GM12892 (cell line): ENCODE results near the gene TM9SF2.

Experiments
- POLR2A ChIP-seq: IDR thresholded peaks from 2 replicates; pipeline ENCODE4 v1.6.1; 2011; ENCODE audit warnings: low read depth, low read length, control low read depth
- POLR2AphosphoS5 ChIP-seq: IDR thresholded peaks from 2 replicates; pipeline ENCODE4 v1.6.1; 2011; ENCODE audit warnings: low read depth, low read length, control low read depth
- TAF1 ChIP-seq: IDR thresholded peaks from 2 replicates; pipeline ENCODE4 v1.6.1; 2011; ENCODE audit warnings: low read depth, mild to moderate bottlenecking, control low read depth, low read length, borderline replicate concordance

GRCh38 chr13:99500839-99501183, 461 bp upstream of the TM9SF2 start:
- TF ChIP-seq POLR2AphosphoS5 (no peak), POLR2A (no peak), TAF1 (no peak)
